OCI-LY7 (cell line): ENCODE results near the gene YOD1.

Source experiments
- EZH2phosphoT487 ChIP-seq: fragments of 200-600 bp; sonication (generic); IDR thresholded peaks from 2 replicates; pipeline ENCODE4 v1.6.1; 2018; ENCODE audit warnings: low read depth, borderline replicate concordance, mild to moderate bottlenecking, mixed run types, antibody characterized with exemption, low read length, moderate library complexity, mixed read lengths
- TF ChIP-seq, protein P1 (sequence below): fragments of 200-600 bp; sonication (generic); conservative IDR thresholded peaks from 2 replicates; pipeline ENCODE4 v1.5.1; 2014; ENCODE audit warnings: mild to moderate bottlenecking, antibody characterized with exemption, low read length, moderate library complexity, mixed read lengths

DNA sequence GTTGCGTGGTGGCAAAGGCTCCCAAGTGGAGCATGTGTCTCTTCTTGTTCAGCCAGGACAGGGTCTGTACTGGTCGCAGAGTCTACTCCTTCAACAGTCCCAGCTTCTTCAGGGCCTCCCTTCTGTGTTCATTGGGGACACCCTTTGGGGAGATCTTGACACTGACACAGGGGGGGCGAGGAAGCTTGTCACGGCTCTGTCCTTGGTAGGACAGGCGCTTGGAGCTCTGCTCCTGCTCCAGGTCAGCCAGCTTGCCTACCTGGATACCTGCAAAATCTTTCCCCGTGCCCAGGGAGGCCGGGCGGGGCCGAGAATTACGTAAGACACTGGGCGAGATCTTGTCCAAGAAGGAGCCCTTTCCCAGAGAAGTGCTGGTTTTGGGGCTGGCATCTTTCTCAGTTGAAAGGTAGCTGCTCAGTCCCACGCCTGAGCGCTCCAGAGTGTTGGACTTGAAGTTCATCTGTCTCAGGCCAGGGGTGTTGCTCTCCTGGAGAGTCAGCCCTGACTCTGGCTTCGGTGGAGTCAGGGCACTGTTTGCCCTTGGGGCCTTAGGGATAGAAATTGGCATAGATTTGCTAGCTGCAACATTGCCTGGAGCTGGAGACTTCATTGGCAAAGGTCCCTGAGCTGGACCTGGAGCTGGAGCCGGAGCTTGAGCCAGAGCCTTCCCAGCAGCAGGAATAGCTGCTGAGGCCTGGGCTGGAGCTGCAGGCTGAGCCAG is 29.0 kb downstream of the YOD1 start:
- TF ChIP-seq, protein P1, sequence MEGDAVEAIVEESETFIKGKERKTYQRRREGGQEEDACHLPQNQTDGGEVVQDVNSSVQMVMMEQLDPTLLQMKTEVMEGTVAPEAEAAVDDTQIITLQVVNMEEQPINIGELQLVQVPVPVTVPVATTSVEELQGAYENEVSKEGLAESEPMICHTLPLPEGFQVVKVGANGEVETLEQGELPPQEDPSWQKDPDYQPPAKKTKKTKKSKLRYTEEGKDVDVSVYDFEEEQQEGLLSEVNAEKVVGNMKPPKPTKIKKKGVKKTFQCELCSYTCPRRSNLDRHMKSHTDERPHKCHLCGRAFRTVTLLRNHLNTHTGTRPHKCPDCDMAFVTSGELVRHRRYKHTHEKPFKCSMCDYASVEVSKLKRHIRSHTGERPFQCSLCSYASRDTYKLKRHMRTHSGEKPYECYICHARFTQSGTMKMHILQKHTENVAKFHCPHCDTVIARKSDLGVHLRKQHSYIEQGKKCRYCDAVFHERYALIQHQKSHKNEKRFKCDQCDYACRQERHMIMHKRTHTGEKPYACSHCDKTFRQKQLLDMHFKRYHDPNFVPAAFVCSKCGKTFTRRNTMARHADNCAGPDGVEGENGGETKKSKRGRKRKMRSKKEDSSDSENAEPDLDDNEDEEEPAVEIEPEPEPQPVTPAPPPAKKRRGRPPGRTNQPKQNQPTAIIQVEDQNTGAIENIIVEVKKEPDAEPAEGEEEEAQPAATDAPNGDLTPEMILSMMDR = no peak
- TF ChIP-seq EZH2phosphoT487 = no peak
